Caco-2 (cell line): ENCODE measurements around the gene NOVA1. TPM values are rescaled to one million over a fixed set of nuclear protein-coding genes. Genes with fewer than 3 reads are reported as not detected.

Experiments used
- BruUV-seq: library from RNA; stranded (reverse); fragments of 400-500 nt; replicated peaks from 2 replicates; lab custom pipeline; 2021; lab: Mats Ljungman, UMichigan
- CTCF ChIA-PET: fragments of 300-600 bp; sonication (Branson Sonifier 250); formaldehyde crosslinking; loops from one replicate; lab custom pipeline; 2022; ENCODE audit warnings: antibody characterized with exemption; lab: Charles Lee
- POLR2A ChIA-PET: fragments of 300-600 bp; sonication (Branson Sonifier 250); formaldehyde crosslinking; loops from one replicate; lab custom pipeline; 2022; ENCODE audit warnings: antibody characterized with exemption; lab: Charles Lee
- DNase-seq, 2 experiments: peaks; one replicate each; pipeline versions ENCODE4 v3.0.0 to v3.0.0-alpha.2; 2020 to 2022
- H3K27me3 ChIP-seq: replicated peaks from 2 replicates; pipeline ENCODE4 v1.6.0; 2011; ENCODE audit warnings: low read length; ENCODE audit not compliant: control insufficient read depth, insufficient read depth
- H3K36me3 ChIP-seq: 2 replicates; pipeline ENCODE4 v1.5.1; 2011; ENCODE audit warnings: low read length; ENCODE audit not compliant: control insufficient read depth, insufficient read depth
- H3K4me1 ChIP-seq: fragments of 250-450 bp; sonication (Bioruptor Pico); 2 replicates; pipeline ENCODE4 v1.5.1; 2020; ENCODE audit warnings: mild to moderate bottlenecking
- H3K4me3 ChIP-seq: 2 replicates; pipeline ENCODE4 v1.5.1; 2011; ENCODE audit warnings: low read depth, mild to moderate bottlenecking, control low read depth, low read length
- H3K9me3 ChIP-seq: fragments of 250-450 bp; sonication (Bioruptor Pico); 2 replicates; pipeline ENCODE4 v1.5.1; 2020; ENCODE audit warnings: mild to moderate bottlenecking, moderate library complexity
- H3K27ac Mint-ChIP-seq: one replicate; pipeline ENCODE4 v1.8.0; 2022; ENCODE audit warnings: mixed read lengths; ENCODE audit not compliant: unreplicated experiment
- H3K27me3 Mint-ChIP-seq: one replicate; pipeline ENCODE4 v1.8.0; 2022; ENCODE audit warnings: mixed read lengths; ENCODE audit not compliant: insufficient read depth, unreplicated experiment
- H3K36me3 Mint-ChIP-seq: one replicate; pipeline ENCODE4 v1.8.0; 2022; ENCODE audit warnings: mild to moderate bottlenecking, mixed read lengths; ENCODE audit not compliant: insufficient read depth, unreplicated experiment
- H3K4me1 Mint-ChIP-seq: one replicate; pipeline ENCODE4 v1.8.0; 2022; ENCODE audit warnings: low read depth, mixed read lengths; ENCODE audit not compliant: unreplicated experiment
- H3K4me3 Mint-ChIP-seq: one replicate; pipeline ENCODE4 v1.8.0; 2022; ENCODE audit warnings: mild to moderate bottlenecking, moderate library complexity, mixed read lengths; ENCODE audit not compliant: unreplicated experiment
- H3K9me3 Mint-ChIP-seq: one replicate; pipeline ENCODE4 v1.8.0; 2022; ENCODE audit warnings: mixed read lengths; ENCODE audit not compliant: unreplicated experiment
- intact Hi-C: fragments of 100-400 bp; cut with micrococcal nuclease; formaldehyde crosslinking; loops from one replicate; pipeline ENCODE4 v1.10.0; 2022; ENCODE audit not compliant: unreplicated experiment
- total RNA-seq: library from RNA; stranded (reverse); gene quantifications from 2 replicates; pipeline ENCODE4 v1.2.3, GENCODE V29; 2022
- TF ChIP-seq, protein P1 (sequence below), 2 experiments: fragments of 200-600 bp in 1 of 2; IDR thresholded peaks; 1 replicate in 1 of 2; 2 replicates in 1 of 2; pipeline versions ENCODE4 v1.5.1 to v1.8.0; 2011 to 2022; ENCODE audit warnings: antibody characterized with exemption in 1 of 2, control low read depth in 1 of 2, inconsistent platforms in 1 of 2, low read depth in 1 of 2, low read length in 1 of 2, mild to moderate bottlenecking in 1 of 2, moderate library complexity in 1 of 2; ENCODE audit not compliant: insufficient read depth in 1 of 2, severe bottlenecking in 1 of 2, unreplicated experiment in 1 of 2

NOVA1 gene
- total RNA-seq, 1 experiment from 2014 or later: not detected

DNA sequence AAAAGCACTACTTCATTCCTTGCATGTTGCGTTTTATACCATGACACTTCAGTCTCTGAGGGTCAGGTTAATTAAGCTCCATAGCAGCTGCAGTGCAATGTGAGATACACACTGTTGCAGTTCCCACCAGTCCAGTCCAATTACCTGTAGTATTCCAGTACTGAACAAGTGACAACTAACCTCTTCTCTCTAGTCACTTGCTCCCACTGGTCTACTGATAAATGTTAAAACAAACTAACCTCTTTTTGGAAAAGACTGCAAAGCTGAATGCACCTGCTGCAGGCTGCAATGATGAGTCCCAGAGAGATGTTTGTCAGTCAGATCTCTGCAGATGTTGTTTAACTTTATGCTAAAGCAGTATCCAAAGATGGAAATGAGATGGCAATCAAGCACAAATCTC lies 7.9 kb downstream of the NOVA1 start:
- Histone ChIP-seq H3K36me3 (no peaks in the 10 kb centered on the region), H3K27me3 (no peaks in the 10 kb centered on the region), H3K4me1 (no peaks in the 10 kb centered on the region), H3K4me3 (no peak overlapping the region), H3K9me3 (no peaks in the 10 kb centered on the region)
- TF ChIP-seq, protein P1, sequence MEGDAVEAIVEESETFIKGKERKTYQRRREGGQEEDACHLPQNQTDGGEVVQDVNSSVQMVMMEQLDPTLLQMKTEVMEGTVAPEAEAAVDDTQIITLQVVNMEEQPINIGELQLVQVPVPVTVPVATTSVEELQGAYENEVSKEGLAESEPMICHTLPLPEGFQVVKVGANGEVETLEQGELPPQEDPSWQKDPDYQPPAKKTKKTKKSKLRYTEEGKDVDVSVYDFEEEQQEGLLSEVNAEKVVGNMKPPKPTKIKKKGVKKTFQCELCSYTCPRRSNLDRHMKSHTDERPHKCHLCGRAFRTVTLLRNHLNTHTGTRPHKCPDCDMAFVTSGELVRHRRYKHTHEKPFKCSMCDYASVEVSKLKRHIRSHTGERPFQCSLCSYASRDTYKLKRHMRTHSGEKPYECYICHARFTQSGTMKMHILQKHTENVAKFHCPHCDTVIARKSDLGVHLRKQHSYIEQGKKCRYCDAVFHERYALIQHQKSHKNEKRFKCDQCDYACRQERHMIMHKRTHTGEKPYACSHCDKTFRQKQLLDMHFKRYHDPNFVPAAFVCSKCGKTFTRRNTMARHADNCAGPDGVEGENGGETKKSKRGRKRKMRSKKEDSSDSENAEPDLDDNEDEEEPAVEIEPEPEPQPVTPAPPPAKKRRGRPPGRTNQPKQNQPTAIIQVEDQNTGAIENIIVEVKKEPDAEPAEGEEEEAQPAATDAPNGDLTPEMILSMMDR (IDR thresholded peaks at IDR 0.05; ENCODE audit: insufficient read depth in 1 of 2, low read depth in 1 of 2, low read length in 1 of 2, severe bottlenecking in 1 of 2, unreplicated experiment in 1 of 2): no peak
- Mint-ChIP-seq H3K27me3 (no peaks in the 10 kb centered on the region), H3K36me3 (no peaks in the 10 kb centered on the region), H3K27ac (no peak overlapping the region), H3K4me1 (no peaks in the 10 kb centered on the region), H3K9me3 (no peaks in the 10 kb centered on the region), H3K4me3 (no peak overlapping the region)
- intact Hi-C loops: no loop called here
- DNase-seq: no peak
- ChIA-PET CTCF (no interaction called here), POLR2A (no interaction called here)
- BruUV-seq: no TSS peak

GRCh38 chr14:26577711-26578110 lies 20.1 kb downstream of the NOVA1 start:
- Histone ChIP-seq H3K4me3 (no peak overlapping the region), H3K4me1 (no peaks in the 10 kb centered on the region), H3K9me3 (no peaks in the 10 kb centered on the region), H3K27me3 (no peaks in the 10 kb centered on the region), H3K36me3 (no peaks in the 10 kb centered on the region)
- intact Hi-C loops: no loop called here
- H3K9me3 Mint-ChIP-seq: no peaks in the 10 kb centered on the region
- H3K36me3 Mint-ChIP-seq: no peaks in the 10 kb centered on the region
- no peak overlapping the region for H3K27ac Mint-ChIP-seq
- CTCF ChIA-PET: no interaction called here
- no TSS peak for BruUV-seq
- DNase-seq: no peak
- TF ChIP-seq, protein P1 (IDR thresholded peaks at IDR 0.05; ENCODE audit: insufficient read depth in 1 of 2, low read depth in 1 of 2, low read length in 1 of 2, severe bottlenecking in 1 of 2, unreplicated experiment in 1 of 2): no peak
- POLR2A ChIA-PET: no interaction called here
- peaks cover 4% of the 10 kb centered on the region for H3K4me1 Mint-ChIP-seq
- no peak overlapping the region for H3K4me3 Mint-ChIP-seq
- no peaks in the 10 kb centered on the region for H3K27me3 Mint-ChIP-seq

DNA sequence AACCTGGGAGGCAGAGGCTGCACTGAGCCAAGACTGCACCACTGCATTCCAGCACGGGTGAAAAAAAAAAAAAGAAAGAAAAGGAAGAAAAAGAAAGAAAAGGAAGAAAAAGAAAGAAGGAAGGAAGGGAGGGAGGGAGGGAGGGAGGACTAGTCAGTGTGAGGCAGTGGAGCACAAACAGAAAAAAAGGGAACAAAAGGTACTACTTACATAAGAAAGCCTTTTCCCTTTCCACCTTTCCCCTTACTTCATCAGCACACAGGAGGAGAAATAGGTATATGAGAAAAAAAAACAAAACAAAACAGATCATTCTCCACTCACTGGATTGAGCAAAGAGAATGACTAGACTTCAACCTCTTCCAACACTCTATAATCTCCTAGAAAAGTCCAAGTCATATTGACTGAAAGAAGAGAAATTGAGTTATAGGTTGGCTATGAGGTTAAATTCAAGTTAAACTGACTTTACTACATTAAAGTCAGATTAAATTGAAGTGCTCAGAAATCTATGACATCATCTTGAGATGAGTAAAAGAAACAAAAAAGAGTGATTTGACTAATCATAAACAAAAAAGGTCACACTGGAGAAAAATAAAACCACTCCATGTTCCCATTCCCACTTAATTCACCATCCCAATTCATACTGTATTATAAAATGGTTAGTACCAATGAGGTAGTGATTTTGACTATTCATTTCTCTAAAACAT lies 43.6 kb downstream of the NOVA1 start:
- no TSS peak for BruUV-seq
- POLR2A ChIA-PET: no interaction called here
- no peak overlapping the region for H3K4me3 ChIP-seq
- Mint-ChIP-seq H3K4me3 (no peak overlapping the region), H3K27ac (no peak overlapping the region), H3K27me3 (no peaks in the 10 kb centered on the region), H3K9me3 (no peaks in the 10 kb centered on the region), H3K4me1 (no peaks in the 10 kb centered on the region), H3K36me3 (no peaks in the 10 kb centered on the region)
- no peak for DNase-seq
- H3K9me3 ChIP-seq: no peaks in the 10 kb centered on the region
- H3K36me3 ChIP-seq: no peaks in the 10 kb centered on the region
- TF ChIP-seq, protein P1 (IDR thresholded peaks at IDR 0.05; ENCODE audit: insufficient read depth in 1 of 2, low read depth in 1 of 2, low read length in 1 of 2, severe bottlenecking in 1 of 2, unreplicated experiment in 1 of 2): no peak
- no peaks in the 10 kb centered on the region for H3K4me1 ChIP-seq
- CTCF ChIA-PET: no interaction called here
- intact Hi-C loops: no loop called here
- no peaks in the 10 kb centered on the region for H3K27me3 ChIP-seq
